Measurements from ENCODE around the gene VSTM4.

Gene VSTM4

GRCh38 chr10:49037187-49037586 is 78.1 kb downstream of the VSTM4 start:
- no peak for DNase-seq

- DNase-seq = no peak
Measured at GRCh38 chr10:49036638-49037037, 78.7 kb downstream of the VSTM4 start.

- DNase-seq = no peak
Measured at GRCh38 chr10:49035920-49036319, 79.4 kb downstream of the VSTM4 start.

GRCh38 chr10:49034925-49035324 is 80.4 kb downstream of the VSTM4 start:
- no peak for DNase-seq

GRCh38 chr10:49033939-49034338 is 81.4 kb downstream of the VSTM4 start:
- DNase-seq = no peak

- DNase-seq = no peak
Measured at GRCh38 chr10:49029666-49030065, 85.7 kb downstream of the VSTM4 start.

GRCh38 chr10:49028639-49029038 is 86.7 kb downstream of the VSTM4 start:
- no peak for DNase-seq

GRCh38 chr10:49025347-49025983 is 89.9 kb downstream of the VSTM4 start:
- DNase-seq = no peak

- no peak for DNase-seq
Measured at GRCh38 chr10:49024484-49024883, 90.8 kb downstream of the VSTM4 start.

- no peak for DNase-seq
Measured at GRCh38 chr10:49023752-49024151, 91.6 kb downstream of the VSTM4 start.

- no peak for DNase-seq
Measured at GRCh38 chr10:49023071-49023470, 92.3 kb downstream of the VSTM4 start.

- no peak for DNase-seq
Measured at GRCh38 chr10:49021685-49022084, 93.6 kb downstream of the VSTM4 start.

GRCh38 chr10:49015700-49016099 is 99.6 kb downstream of the VSTM4 start:
- no peak for DNase-seq

- no peak for DNase-seq
Measured at GRCh38 chr10:49012603-49013002, 102.7 kb downstream of the VSTM4 start.

- DNase-seq = no peak
Measured at GRCh38 chr10:49011756-49012155, 103.6 kb downstream of the VSTM4 start.

GRCh38 chr10:49010865-49011264 is 104.5 kb downstream of the VSTM4 start:
- DNase-seq = no peak

- no peak for DNase-seq
Measured at GRCh38 chr10:49010295-49010694, 105.0 kb downstream of the VSTM4 start.

GRCh38 chr10:49009199-49009979 is 105.9 kb downstream of the VSTM4 start:
- DNase-seq = no peak

- no peak for DNase-seq
Measured at GRCh38 chr10:49008505-49009198, 106.7 kb downstream of the VSTM4 start.

GRCh38 chr10:49008091-49008490 is 107.2 kb downstream of the VSTM4 start:
- DNase-seq = no peak

- no peak for DNase-seq
Measured at GRCh38 chr10:49007129-49007528, 108.2 kb downstream of the VSTM4 start.

- no peak for DNase-seq
Measured at GRCh38 chr10:49005270-49005669, 110.1 kb downstream of the VSTM4 start.

GRCh38 chr10:49001870-49002672 is 113.3 kb downstream of the VSTM4 start:
- no peak for DNase-seq

All from CD4-positive, alpha-beta T cell treated with Interleukin-1 beta for 1 hour (primary cell).